Forelimb muscle (tissue), 1 donor: Measurements from ENCODE around the gene BACE1-AS. TPM values are rescaled to one million over a fixed set of nuclear protein-coding genes. Genes with fewer than 3 reads are reported as not detected.
"Not testable (repeated sequence)": the region's sequence is repeated elsewhere in the genome, so short reads cannot be mapped to it uniquely, and the experiment has no call there.

Source experiments
- DNase-seq: peaks from one replicate; pipeline ENCODE4 v3.0.0-alpha.2; 2013; ENCODE audit warnings: low read depth
- polyA plus RNA-seq: library from polyadenylated mRNA; unstranded; fragments of 120-200 nt; gene quantifications from one replicate; pipeline ENCODE4 v1.2.1, GENCODE V29; 2013; ENCODE audit not compliant: insufficient read length

The BACE1-AS gene
- 11.9 TPM for polyA plus RNA-seq

DNA sequence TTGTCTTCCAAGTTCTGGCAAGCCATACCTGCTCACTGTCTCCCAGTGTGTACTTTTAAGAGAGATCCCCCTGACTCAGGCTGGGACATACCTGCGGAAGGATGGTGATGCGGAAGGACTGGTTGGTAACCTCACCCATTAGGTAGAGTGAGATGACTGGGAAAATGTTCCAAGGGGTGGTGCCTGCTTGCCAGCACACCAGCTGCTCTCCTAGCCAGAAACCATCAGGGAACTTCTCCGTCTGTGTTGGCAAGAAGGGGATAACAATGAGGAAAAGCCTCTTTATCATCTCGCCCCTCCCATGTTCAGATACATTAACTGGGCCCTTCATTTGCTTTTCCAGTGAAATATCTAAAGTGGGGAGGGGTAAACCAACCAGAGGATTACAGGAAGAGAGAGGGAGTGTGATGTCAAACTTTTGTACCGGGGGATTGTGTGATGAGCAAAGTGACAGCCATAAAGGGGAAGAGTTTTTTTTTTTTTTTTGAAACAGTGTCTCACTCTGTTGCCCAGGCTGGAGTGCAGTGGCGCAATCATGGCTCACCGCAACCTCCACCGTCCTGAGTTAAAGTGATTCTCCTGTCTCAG is at the start of gene BACE1-AS:
TSS of gene BACE1-AS (plus strand) at position 538 of the 588 bp plus-strand sequence.
- no peak for DNase-seq

DNA sequence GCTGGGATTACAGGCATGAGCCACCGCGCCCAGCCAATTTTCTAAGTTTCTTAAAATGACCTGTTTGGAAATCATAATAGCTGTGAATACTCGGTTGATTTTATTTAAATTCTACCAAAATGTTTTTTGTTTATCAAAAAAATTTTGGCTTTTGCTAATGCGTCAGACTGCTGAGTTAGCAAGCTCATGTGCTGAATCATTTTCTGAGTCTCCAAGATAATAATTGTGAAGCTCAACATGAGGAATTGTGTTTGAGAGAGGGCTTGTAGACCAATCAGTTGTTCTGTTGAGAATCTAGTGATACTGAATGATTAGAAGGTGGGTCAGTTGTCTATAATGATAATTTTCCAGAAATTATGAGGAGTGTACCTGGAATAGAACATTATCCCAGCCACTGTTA is 42.8 kb upstream of the BACE1-AS start:
- no peak for DNase-seq

DNA sequence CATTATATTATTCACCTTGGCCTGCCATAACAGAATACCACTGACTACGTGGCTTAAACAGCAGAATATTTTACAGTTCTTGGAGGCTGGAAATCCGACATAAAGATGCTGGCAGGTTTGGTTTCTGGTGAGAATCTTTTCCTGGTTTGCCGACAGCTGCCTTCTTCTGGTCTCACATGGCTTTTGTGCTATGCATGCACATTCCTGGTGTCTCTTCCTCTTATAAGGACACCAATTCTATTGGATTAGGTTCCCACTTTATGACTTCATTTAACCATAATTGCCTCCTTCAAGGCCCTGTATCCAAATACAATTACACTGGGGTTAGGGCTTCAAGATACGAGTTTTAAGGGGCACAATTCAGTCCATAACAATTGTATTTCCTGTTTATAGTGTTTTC is 41.6 kb upstream of the BACE1-AS start:
- DNase-seq, result no peak

DNA sequence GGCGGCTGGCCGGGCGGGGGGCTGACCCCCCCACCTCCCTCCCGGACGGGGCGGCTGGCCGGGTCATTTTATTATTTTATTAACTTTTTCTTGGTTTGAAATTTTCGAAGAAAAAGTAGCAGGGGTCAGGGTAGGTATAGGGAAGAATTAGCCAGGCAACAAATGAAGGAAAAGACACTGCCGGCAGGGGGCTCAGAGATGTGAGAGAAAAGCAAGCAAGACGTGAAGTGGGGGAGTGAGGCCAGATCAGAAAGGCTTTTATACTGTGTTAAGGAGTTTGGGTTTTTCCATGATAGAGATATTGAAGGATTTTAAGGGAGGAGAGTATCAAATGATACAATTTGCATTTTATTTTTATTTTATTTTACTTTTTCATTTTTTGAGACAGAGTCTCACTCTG is 39.6 kb upstream of the BACE1-AS start:
- DNase-seq, result no peak

DNA sequence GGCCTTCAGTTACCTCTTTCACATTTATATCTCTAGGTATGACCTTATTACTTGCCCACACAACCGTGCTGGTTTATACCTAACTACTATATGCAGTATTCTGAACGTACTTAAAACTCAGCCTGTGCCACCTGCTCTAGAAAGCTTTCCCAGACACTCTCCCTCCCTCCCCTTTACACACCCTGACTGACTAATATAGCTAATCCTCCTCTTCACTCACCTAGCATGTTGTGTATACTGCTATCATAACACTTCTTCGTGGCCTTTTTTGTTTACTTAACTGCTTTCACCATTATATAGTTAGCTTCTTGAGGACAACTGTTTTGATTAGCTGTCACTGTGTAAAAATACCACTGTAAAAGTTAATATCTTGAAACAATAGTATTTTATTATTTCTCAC is 35.2 kb upstream of the BACE1-AS start:
- no peak for DNase-seq

DNA sequence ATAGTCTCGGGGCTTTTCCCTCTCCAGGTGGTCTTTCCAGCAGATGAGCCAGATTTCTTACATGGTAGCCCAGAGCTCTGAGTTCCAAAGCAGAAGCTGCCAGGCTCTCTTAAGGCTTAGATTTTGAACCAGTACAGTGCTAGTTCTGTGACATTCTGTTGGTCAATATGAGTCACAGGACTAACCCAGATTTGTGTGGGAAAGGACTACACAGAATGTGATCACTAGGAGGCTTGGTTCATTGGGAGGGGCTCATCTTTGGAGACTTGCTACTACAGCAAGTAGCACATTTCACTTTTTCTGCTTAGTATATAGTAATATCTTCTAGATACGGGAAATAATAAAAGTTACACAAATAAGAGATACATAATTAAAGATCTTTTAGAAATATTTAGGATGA is 34.6 kb upstream of the BACE1-AS start:
- DNase-seq, result no peak

DNA sequence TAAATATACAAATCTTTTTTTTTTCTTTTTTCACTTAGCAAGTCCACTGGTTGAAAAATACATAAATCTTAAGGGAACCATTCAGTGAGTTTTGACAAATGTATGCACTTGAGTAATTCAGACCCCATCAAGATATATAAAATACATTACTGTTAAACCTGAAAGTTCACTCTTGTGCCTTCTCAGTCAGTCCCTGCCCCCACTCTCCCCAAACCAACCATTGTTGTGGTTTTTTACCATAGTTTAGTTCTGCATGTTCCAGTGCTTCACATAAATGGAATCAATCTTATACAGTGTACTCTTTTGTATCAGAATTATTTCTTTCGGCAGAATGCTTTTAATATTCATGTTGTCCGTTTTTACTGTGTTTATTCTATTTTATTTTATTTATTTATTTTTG is 32.6 kb upstream of the BACE1-AS start:
- DNase-seq, result no peak

DNA sequence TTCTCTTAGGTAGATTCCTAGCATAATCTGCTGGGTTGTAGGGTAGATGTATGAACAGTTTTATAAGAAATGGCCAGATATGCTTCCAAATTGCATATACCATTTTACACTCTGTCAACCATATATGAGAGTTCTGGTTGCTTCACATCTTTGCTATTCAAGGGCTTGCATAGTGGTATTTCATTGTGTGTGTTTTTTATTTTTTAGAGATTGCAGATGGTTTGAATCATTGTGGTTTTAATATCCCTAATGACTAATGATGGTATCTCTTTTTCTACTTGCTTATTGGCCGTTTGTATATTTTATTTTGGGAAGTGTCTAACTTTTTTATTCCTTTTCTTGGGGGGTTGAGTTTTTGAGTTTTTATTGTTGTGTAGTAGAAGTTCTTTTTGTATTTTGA is 31.7 kb upstream of the BACE1-AS start:
- no peak for DNase-seq

DNA sequence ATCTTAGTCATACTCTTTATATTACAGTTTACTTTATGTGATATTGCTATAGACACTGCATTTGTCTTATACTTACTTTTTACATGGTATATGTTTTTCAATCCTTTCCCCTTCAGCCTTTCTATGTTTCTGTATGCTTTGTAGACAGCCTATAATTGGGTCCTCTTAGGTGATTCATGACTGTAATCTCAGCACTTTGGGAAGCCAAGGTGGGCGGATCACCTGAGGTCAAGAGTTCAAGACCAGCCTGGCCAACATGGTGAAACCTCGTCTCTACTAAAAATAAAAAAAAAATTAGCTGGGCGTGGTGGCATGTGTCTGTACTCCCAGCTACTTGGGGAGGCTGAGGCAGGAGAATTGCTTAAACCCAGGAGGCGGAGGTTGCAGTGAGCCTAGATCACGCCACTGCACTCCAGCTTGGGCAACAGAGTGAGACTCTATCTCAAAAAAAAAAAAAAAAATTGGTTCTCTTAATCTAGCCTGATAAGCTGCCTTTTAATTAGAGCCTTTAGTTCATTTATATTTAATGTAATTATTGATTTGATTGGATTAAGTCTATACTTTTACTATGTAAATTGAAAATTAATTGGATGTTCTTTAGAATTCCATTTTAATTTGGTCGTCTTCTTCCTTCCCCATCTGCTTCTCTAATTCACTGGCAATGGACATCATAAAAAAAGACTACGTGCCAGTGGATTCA is 26.4 kb upstream of the BACE1-AS start:
- not testable (repeated sequence) for DNase-seq

DNA sequence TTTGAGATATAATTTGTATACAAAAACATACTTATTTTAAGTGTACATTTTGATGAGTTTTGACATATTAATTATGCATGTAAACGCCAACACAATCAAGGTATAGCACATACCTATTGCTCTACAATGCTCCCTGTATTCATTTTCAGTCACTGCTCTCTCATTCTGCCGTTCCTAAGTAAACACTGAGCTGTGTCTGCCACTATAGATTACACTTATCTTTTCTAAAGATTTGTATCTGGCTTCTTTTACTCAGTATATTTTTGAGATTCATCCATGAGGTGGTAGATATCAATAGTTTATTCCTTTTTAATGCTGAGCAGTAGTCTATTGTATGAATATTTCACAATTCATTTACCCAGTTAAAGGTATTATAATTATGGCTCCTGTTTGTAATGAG is 25.4 kb upstream of the BACE1-AS start:
- no peak for DNase-seq

DNA sequence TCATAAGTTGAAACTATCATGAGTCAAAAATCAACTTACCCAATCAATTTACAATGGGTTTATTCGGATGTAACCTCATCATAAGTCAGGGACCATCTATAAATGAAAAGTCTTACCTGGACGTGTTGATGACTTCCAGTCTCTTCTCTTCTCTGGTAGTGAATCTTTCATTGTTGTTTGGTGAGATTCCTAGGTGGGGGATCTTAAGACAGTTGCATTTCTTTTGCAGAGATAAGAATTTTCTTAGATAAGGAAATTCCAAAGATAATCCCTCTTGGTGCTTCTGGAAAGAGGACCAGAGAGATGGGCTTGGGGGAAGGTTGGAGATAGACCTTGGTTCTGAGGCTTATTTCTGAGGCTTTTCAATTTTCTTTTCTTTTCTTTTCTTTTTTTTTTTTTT is 21.3 kb upstream of the BACE1-AS start:
- no peak for DNase-seq

DNA sequence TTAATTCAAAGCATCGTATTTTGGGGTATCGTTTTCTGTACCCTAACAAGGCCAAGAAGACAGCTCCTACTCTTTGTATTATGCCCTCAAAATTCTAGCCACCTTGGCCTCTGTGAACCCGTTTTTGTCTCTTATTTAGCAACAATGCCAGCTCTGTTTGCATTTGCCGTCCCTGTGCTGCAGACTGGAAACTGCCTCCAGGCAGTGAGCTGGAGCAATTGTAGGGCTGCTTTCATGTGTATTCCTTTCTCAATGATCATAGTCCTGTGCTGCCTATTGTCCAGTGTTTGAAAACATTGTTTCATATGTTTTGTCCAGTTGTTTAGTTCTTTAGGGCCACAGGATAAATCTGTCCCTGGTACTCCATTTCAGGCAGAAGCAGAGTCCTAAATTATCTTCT is 19.9 kb upstream of the BACE1-AS start:
- no peak for DNase-seq

DNA sequence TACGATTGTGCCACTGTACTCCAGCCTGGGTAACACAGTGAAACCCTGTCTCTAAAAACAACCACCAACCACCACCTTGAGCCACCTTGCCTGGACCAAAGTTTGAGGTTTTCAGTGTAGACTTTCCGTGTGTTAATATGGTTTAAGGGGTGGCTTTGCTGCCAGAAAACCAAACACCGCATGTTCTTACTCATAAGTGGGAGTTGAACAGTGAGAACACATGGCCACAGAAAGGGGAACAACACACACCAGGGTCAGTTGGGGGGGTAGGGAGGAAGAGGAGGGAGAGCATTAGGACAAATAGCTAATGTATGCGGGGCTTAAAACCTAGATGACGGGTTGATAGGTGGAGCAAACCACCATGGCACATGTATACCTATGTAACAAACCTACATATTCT is 19.0 kb upstream of the BACE1-AS start:
- not testable (repeated sequence) for DNase-seq

DNA sequence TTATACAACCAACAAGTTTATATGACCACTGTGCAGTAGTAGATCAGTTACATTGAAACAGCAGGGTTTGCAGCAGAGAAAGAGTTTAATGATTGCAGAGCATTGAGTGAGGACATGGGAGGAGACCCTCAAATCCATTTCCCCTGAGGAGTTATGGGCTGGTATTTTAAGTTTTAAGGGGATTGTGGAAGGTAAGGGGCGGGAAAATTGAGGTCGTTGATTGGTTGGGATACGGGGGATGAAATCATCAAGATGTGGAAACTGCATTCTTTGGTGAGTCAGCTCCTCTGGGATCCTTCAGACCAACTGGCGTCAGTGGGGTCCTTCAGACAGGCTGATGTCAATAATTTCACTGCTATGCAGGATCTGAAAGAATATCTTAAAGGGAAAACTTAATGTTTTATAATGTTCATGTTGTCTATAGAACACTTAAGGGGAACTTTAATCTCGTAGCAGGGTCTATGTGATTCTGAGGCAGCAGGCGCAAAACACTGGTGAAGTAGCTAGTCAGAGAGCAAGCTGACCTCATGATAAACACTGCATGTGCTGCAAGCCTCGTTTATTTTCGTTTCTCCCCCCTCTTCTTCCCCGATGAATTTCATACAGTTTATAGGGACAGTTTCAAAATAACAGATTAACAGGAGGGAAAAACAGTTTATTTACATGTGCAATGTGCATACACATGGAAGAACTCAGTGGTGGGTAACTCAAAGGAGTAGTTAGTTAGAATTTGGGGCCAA is 17.4 kb upstream of the BACE1-AS start:
- DNase-seq, result no peak

DNA sequence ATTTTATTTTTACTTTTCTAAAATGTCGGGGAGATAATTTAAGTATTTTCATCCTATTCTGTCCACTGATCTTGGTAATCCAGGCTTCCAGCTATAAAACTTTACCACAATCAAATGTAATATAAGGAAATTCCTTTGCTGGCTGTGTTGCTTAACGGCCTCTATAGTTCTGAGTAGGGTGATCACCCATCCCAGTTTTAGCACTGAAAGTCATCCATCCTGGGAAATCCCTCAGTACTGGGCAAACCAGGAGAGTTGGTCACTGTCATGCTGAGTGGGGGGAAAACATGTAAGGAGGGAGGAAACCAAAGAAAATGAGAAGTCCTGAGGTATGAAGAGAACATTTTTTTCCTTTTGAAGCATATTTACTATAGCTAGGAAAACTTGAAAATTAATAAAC is 12.8 kb upstream of the BACE1-AS start:
- no peak for DNase-seq

DNA sequence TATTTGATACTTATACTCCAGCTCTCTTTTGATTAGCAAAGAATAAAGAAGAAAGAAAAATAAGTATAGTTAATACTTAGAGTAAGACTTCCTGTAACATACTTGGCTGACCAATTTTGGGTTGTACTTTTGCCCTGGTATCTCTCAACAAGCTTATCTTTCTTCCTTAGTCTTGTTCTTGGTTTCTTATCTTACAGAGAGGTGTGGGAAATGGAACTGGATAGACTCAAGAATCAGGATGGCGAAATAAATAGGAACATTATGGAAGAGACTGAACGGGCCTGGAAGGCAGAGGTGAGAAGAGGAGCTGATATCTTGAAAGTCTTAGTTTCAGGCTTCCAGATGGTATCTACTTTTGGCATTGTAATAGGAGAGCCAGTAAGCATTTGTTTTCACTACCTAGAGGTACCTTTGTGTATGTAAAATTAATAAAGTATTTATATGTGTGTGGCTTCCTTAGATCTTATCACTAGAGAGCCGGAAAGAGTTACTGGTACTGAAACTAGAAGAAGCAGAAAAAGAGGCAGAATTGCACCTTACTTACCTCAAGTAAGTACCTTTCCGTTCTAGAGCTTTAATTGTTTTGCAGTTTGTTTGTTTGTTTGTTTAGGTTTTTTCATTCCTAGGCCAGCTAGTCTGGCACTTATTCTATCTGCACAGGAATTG is 11.3 kb upstream of the BACE1-AS start:
- no peak for DNase-seq

DNA sequence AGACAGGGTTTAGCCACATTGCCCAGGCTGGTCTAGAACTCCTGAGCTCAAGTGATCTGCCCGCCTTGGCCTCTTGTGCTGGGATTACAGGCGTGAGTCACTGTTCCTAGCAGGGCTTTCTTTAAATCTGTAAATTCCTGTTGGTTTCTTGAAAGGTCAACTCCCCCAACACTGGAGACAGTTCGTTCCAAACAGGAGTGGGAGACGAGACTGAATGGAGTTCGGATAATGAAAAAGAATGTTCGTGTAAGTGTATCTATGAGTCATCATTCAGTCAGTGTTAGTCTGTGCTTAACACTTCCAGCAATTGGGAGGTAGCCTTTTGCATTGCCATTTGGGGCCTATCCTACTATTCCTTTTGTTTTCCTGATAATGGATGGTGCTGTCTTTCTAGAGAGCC is 10.0 kb upstream of the BACE1-AS start:
- no peak for DNase-seq

DNA sequence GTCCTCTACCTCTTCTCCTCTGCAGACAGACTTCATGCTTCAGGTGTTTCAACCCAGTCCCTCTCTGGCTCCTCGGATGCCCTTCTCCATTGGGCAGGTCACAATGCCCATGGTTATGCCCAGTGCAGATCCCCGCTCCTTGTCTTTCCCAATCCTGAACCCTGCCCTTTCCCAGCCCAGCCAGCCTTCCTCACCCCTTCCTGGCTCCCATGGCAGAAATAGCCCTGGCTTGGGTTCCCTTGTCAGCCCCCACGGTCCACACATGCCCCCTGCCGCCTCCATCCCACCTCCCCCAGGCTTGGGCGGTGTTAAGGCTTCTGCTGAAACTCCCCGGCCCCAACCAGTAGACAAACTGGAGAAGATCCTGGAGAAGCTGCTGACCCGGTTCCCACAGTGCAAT is 9.3 kb upstream of the BACE1-AS start:
- DNase-seq, result no peak

DNA sequence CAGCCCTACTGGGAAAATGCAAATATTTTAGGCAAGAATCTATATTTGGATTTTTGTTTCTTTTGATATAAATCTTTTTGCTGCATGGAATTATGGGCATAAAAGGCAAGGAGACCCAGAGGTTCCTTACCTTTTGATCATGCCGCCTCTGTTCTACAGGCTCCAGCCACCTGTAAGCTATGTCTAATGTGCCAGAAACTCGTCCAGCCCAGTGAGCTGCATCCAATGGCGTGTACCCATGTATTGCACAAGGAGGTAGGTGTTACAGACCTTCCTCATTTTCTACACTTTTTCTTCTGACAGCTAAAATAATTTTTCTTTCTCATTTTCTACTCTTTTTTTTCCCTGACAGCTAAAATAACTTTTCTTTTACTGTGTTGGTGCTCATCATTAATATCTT is 8.2 kb upstream of the BACE1-AS start:
- no peak for DNase-seq

DNA sequence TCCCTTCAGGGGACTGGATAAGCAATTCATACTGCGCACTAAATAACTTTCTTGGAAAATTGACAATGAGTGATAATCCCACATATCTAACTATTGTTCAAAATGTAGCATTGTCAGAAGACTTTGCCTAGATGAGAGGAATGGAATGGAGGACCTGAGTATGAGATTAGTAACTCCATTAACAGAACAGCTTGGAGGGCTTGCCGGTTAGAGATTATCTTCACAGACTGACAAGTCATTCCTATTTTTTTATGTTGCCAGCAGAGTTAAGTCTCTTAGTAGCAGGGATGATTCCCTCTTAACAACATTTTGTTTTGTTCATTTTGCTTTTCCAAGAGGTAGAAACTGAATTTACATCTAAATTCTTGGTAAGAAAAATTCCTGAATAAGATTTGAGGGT is 7.1 kb upstream of the BACE1-AS start:
- no peak for DNase-seq

DNA sequence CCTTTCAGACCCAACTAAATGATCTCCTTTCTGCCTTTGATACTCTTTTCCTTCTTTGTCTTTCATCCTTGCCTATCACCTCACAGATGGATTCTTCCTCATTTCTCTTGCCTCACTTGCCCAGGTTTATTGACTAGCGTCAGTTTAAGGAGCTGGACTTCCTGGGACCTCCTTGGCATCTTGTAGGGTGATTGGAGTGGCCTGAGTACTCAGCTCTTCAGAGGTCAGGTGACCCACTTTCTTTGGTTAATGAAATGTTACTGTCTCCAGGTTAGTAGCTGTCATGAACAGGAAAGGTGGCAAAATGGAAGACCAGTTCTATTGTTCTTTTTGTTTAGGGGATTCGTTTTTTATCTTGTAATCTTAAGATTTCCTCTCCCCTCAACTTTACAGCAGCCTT is 4.6 kb upstream of the BACE1-AS start:
- no peak for DNase-seq

DNA sequence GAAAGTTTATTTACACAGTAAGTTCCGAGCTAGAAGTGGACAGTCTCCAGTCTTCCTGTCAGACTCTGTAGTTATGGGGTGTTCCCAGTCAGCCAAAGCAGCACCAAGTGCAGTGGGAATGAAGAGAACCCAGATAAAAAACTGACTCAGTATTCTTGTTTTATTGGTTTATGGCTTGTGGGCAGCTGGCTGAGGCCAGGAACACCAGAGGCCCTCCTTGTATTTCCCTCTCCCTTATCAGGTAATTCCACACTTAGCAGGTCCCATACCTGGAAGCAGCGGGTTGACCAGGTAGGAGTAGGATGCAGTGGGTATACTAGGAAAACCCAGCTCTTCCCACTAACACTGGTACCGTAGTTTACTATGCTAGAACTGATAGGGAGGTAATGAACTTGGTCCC is 3.5 kb upstream of the BACE1-AS start:
- no peak for DNase-seq

DNA sequence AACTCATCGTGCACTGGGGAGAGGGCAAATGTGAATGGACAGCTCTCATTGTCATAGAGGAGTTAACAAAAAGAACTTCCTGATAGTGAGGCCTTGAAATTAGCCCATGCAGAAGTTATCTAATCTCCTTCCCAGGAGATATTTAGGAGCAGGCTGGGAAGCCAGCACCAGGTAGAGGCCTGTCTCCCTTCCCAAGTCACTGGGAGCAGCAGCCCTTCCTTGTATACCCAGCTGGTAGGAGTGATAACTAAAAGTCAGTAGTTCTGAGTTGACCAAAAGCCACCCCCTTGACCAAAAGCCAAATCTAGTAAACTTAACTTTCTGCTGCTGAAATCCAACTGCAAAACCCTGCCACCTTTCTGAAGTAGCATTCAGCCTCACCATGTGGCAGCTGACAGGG is 1.4 kb upstream of the BACE1-AS start:
- no peak for DNase-seq
